Measurements from ENCODE around the gene ZNF181.

The ZNF181 gene

DNA sequence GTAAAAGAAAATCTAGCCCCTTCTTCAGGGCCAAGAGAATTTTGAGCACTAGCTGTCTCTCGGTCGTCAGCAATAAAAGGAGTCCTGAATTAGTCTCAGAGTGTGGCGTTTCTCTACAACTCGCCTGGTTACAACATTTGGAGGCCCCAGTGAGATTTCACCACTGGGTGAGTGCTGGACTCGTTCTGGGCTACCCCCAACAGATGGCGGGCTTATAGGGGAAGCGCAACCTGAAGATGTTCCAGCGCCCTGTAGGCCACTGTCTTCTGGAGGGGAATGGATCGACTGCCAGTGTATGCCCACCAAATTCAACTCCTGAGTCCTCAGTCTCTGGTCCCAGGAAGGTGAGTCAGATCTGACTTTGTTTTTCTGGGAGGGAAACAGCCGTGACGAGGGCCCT, 11.7 kb upstream of the ZNF181 start:
- Histone ChIP-seq H3K4me1 (ENCODE audit: control insufficient read depth, insufficient read depth, low read length) (no peaks in the 10 kb centered on the region), H3K36me3 (ENCODE audit: control insufficient read depth, insufficient read depth, low read length) (no peaks in the 10 kb centered on the region), H3K27me3 (ENCODE audit: control insufficient read depth, insufficient read depth, low read length) (no peaks in the 10 kb centered on the region), H3K9me3 (ENCODE audit: control insufficient read depth, insufficient read depth, low read length) (no peaks in the 10 kb centered on the region), H3K4me3 (ENCODE audit: low read depth, low read length) (no peak overlapping the region), H3K9ac (ENCODE audit: low read depth, low read length) (no peak overlapping the region)

DNA sequence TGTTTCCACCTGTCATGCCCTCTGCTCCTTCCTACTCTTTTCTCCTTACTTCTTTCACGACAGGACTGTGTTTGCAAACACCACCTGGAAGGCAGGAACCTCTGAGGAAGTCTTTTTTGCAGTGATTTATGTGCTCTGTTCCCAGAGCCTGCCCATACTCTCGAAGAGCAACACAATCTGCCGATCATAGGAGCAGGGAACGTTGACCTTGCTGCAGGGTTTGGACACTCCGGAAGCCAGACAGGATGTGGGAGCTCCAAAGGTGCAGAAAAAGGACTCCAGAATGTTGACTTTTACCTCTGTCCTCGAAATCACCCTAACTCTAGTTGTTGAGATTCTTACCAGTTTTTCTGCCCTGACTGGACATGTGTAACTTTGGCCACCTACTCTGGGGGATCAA, 8.6 kb upstream of the ZNF181 start:
- no peak overlapping the region for H3K9ac ChIP-seq (ENCODE audit: low read depth, low read length)
- H3K27me3 ChIP-seq (ENCODE audit: control insufficient read depth, insufficient read depth, low read length) = no peaks in the 10 kb centered on the region
- no peak overlapping the region for H3K4me3 ChIP-seq (ENCODE audit: low read depth, low read length)
- H3K4me1 ChIP-seq (ENCODE audit: control insufficient read depth, insufficient read depth, low read length) = no peaks in the 10 kb centered on the region
- no peaks in the 10 kb centered on the region for H3K36me3 ChIP-seq (ENCODE audit: control insufficient read depth, insufficient read depth, low read length)
- H3K9me3 ChIP-seq (ENCODE audit: control insufficient read depth, insufficient read depth, low read length) = no peaks in the 10 kb centered on the region

DNA sequence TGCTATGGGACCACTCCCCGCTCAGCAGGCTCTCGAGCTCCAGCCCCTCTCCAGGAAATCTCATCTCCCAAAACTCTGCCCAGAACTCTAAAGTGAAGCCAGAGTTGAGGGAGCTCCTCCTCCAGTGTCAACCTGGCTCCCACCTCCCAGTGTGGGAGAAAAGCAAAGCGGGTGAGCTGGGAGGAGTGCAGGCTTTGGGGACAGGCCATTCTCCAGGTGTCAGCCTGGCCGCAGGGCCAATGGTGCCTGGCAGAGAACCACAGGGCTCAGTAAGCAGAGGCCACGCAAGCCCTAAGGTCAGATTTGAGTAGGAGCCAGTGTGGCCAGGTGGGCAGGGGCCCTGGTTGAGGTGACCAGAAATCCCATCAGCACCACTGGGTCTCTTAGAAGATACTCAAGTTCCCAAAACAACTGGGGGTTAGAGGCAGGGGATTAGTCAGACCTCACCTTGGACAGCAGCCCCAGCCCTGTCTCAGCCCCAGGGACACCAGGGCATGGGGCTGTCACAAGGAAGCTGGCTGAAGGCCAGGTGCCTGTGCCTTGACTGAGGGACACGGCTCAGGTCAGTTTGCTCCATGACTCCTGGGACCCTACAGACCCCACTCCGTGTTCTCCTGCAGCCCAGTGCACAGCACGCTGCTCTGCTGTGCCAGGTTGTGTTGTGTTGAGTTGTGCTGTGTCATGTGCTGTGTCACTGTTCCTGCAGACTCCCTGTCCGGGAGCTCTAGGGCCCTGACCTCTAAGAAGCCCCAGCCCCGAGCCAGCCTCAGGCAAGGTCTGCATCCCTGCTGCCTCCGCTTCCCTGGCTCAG, 2.8 kb upstream of the ZNF181 start:
- no peaks in the 10 kb centered on the region for H3K4me1 ChIP-seq (ENCODE audit: control insufficient read depth, insufficient read depth, low read length)
- no peak overlapping the region for H3K9ac ChIP-seq (ENCODE audit: low read depth, low read length)
- H3K27me3 ChIP-seq (ENCODE audit: control insufficient read depth, insufficient read depth, low read length) = no peaks in the 10 kb centered on the region
- no peaks in the 10 kb centered on the region for H3K36me3 ChIP-seq (ENCODE audit: control insufficient read depth, insufficient read depth, low read length)
- no peaks in the 10 kb centered on the region for H3K9me3 ChIP-seq (ENCODE audit: control insufficient read depth, insufficient read depth, low read length)
- no peak overlapping the region for H3K4me3 ChIP-seq (ENCODE audit: low read depth, low read length)

DNA sequence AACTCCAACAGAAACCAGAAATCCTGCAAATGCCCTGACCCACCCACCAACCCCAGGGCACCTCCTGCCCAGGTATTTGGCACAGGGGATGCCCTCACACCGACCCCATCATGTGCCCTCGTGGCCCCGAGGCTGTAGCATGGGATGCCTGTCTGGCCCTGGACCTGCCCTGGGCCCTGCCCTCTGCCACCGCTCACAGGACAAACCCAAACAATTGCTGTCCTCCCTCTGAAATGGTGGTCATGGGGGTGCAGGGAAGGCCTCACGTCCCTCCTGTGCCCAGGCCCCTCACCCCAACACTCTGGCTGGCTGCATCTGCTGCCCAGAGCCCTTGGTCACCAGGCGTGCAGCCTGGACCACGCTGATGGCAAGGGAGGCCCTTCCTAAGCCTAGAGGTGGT, 2.1 kb upstream of the ZNF181 start:
- no peaks in the 10 kb centered on the region for H3K4me1 ChIP-seq (ENCODE audit: control insufficient read depth, insufficient read depth, low read length)
- no peaks in the 10 kb centered on the region for H3K36me3 ChIP-seq (ENCODE audit: control insufficient read depth, insufficient read depth, low read length)
- no peaks in the 10 kb centered on the region for H3K9me3 ChIP-seq (ENCODE audit: control insufficient read depth, insufficient read depth, low read length)
- no peak overlapping the region for H3K9ac ChIP-seq (ENCODE audit: low read depth, low read length)
- H3K27me3 ChIP-seq (ENCODE audit: control insufficient read depth, insufficient read depth, low read length) = no peaks in the 10 kb centered on the region
- no peak overlapping the region for H3K4me3 ChIP-seq (ENCODE audit: low read depth, low read length)

DNA sequence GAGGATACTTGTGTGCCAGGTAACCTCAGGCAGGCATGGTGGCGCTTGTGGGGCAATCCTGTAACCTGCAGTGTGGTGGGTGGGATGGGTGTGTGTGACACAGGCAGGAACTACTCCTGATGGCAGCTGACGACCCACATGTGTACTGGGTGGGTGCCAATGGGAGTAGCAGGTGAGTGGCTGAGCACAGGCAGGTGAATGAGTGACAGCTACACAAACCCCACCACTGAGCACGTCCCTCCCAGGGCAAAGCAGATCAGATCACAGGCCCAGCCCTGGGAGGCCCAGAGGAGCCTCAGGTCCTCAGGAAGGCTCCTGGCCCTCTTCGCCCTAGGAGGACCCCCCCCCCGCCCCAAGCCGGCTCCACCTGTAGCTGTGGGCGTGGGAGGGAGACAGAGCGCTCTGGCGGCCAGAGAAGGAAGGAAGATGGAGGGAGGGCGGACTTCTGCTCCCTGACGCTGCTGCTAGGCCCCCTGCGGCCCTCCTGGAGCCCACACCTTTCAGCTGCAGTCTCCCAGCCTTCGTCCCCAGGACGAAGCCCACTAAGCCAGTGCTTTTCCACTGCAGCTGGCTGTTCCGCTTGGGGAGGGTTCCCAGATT, 1.3 kb upstream of the ZNF181 start:
- H3K36me3 ChIP-seq (ENCODE audit: control insufficient read depth, insufficient read depth, low read length) = no peaks in the 10 kb centered on the region
- no peaks in the 10 kb centered on the region for H3K4me1 ChIP-seq (ENCODE audit: control insufficient read depth, insufficient read depth, low read length)
- H3K27me3 ChIP-seq (ENCODE audit: control insufficient read depth, insufficient read depth, low read length) = no peaks in the 10 kb centered on the region
- H3K9ac ChIP-seq (ENCODE audit: low read depth, low read length) = no peak overlapping the region
- peak overlapping the region; percentile 93 for H3K4me3 ChIP-seq (ENCODE audit: low read depth, low read length)
- H3K9me3 ChIP-seq (ENCODE audit: control insufficient read depth, insufficient read depth, low read length) = no peaks in the 10 kb centered on the region

DNA sequence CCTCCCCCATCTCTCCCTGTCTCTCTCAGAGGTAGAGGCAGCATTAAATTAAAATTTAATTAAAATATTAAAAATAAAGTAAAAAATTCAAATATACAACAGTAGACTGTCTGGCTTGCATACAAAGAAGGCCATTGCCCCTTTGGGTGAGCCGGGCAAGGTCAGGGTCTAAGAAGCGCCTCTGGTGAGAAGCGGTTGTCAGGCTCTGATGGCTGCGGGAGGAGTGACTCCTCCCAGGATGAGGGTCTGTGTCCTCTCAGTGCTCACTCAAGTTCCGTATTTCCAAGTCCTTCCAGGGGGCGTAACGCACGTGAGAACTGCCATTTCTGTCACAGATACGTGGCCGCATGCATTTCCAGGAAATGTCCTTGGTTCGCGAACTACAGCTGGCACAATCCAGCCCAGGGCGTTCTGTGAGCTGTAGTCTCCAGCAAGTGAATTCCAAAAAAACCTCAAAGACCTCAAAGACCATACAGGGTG, 737 bp upstream of the ZNF181 start:
- H3K36me3 ChIP-seq (ENCODE audit: control insufficient read depth, insufficient read depth, low read length) = no peaks in the 10 kb centered on the region
- H3K9me3 ChIP-seq (ENCODE audit: control insufficient read depth, insufficient read depth, low read length) = no peaks in the 10 kb centered on the region
- peak overlapping the region; percentile 93 for H3K4me3 ChIP-seq (ENCODE audit: low read depth, low read length)
- no peaks in the 10 kb centered on the region for H3K4me1 ChIP-seq (ENCODE audit: control insufficient read depth, insufficient read depth, low read length)
- peak overlapping the region; percentile 87 for H3K9ac ChIP-seq (ENCODE audit: low read depth, low read length)
- no peaks in the 10 kb centered on the region for H3K27me3 ChIP-seq (ENCODE audit: control insufficient read depth, insufficient read depth, low read length)

DNA sequence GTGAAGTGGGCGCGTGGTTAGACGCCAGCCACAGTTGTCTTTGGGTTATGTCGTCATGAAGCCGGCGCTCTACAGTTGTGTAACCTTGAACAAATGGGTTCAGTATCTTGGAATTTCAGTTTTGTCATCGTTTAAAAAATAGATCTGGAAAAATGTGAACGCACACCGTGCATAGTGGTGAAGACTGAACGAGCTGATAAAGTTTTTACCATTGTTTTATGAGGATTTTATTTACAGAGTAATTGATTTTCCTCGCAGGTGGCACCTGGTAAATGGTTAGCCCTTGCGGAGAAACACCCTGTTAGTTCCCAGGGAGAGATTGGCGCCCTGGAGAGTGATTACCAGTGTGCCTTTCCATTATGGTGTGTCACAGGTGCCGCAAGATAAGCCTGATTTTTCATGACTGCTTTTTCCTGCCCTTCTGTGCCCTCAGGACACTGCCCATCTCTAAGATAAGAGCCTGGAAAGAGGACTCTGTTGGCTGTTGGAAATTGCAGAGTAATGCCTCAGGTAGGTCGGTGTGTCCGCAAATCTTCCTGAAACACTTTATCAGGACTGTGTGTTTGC, 577 bp downstream of the ZNF181 start:
- Histone ChIP-seq H3K27me3 (ENCODE audit: control insufficient read depth, insufficient read depth, low read length) (no peaks in the 10 kb centered on the region), H3K36me3 (ENCODE audit: control insufficient read depth, insufficient read depth, low read length) (no peaks in the 10 kb centered on the region), H3K4me3 (ENCODE audit: low read depth, low read length) (peak overlapping the region; percentile 93), H3K9me3 (ENCODE audit: control insufficient read depth, insufficient read depth, low read length) (no peaks in the 10 kb centered on the region), H3K9ac (ENCODE audit: low read depth, low read length) (peak overlapping the region; percentile 87), H3K4me1 (ENCODE audit: control insufficient read depth, insufficient read depth, low read length) (no peaks in the 10 kb centered on the region)

DNA sequence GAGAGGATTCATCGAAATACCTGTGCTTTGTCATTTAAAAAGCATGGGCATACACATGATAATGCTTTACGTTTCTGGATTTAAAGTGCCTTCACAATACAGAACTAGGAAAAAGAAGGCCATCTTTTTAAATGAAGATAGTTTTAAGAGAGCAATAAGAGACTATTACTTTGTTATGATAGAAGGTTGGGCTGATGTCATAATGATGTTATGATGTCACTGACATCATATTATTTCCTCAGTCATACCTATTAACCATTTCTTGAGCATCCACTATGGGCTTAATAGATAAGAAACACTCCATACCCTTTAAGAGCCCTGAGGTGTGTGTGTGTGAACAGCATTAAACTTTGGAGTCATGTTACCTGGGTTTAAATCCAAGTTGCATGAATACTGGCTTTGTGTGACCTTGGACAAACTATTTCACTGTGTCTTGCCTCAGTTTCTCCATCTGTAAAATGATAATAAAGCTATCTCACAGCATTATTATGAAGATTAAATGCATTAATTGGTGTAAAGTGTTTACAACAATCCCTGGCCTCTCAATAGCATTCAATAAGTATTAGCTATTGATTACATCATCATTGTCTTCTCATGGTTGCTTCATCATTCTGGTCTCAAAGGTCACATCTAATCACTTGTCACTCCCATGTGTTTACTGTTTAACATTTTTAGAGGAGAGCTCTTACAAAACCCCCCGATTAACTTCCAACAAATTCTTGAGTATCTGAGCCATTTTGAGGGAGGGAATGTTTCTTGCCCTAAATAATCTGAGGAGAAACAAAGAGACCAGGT, 11.1 kb downstream of the ZNF181 start:
- no peaks in the 10 kb centered on the region for H3K36me3 ChIP-seq (ENCODE audit: control insufficient read depth, insufficient read depth, low read length)
- no peak overlapping the region for H3K4me3 ChIP-seq (ENCODE audit: low read depth, low read length)
- no peaks in the 10 kb centered on the region for H3K27me3 ChIP-seq (ENCODE audit: control insufficient read depth, insufficient read depth, low read length)
- no peak overlapping the region for H3K9ac ChIP-seq (ENCODE audit: low read depth, low read length)
- peaks cover 3% of the 10 kb centered on the region for H3K4me1 ChIP-seq (ENCODE audit: control insufficient read depth, insufficient read depth, low read length)
- peaks cover 4% of the 10 kb centered on the region for H3K9me3 ChIP-seq (ENCODE audit: control insufficient read depth, insufficient read depth, low read length)

DNA sequence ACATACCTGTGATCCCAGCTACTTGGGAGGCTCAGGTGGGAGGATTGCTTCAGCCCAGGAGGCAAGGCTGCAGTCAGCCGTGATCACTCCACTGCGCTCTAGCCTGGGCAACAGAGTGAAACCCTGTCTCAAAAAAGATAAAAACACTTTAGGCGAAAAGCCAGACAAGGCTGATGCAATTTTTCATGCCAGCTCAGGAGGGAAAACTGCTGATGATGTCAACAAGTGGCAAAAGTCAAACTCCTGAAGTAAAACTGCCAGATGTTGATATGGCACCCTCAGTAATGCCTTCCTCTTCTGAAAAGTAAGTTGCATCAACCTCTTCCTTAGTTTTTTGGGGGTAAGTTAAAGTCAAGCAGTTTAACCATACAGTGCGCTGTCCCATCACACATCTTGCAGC, 23.4 kb downstream of the ZNF181 start:
- Histone ChIP-seq H3K9ac (ENCODE audit: low read depth, low read length) (no peak overlapping the region), H3K4me3 (ENCODE audit: low read depth, low read length) (no peak overlapping the region), H3K36me3 (ENCODE audit: control insufficient read depth, insufficient read depth, low read length) (no peaks in the 10 kb centered on the region), H3K27me3 (ENCODE audit: control insufficient read depth, insufficient read depth, low read length) (no peaks in the 10 kb centered on the region), H3K4me1 (ENCODE audit: control insufficient read depth, insufficient read depth, low read length) (no peaks in the 10 kb centered on the region), H3K9me3 (ENCODE audit: control insufficient read depth, insufficient read depth, low read length) (peaks cover 32% of the 10 kb centered on the region)

DNA sequence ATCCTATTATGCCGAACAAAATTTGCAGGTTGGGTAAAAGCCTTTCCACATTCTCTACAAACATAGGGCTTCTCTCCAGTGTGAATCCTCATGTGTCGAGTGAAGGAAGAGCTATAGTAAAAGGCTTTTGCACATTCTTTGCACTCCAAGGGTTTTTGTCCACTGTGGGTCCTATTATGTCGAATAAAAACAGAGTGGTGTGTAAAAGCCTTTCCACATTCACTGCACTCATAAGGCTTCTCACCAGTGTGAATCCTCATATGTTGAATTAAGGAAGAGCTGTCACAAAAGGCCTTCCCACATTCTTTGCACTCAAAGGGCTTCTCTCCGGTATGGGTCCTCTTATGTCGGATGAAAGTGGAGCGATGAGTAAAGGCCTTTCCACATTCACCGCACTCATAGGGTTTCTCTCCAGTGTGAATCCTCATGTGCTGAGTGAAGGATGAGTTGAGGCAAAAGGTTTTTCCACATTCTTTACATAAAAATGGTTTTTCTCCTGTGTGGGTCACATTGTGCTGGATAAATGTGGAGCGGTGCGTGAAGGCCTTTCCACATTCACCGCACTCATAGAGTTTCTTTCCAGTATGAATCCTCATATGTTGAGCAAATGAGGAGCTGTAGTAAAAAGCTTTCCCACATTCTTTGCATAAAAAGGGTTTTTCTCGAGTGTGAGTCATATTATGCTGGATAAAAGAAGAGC, 25.3 kb downstream of the ZNF181 start:
- H3K27me3 ChIP-seq (ENCODE audit: control insufficient read depth, insufficient read depth, low read length) = no peaks in the 10 kb centered on the region
- no peak overlapping the region for H3K9ac ChIP-seq (ENCODE audit: low read depth, low read length)
- no peak overlapping the region for H3K4me3 ChIP-seq (ENCODE audit: low read depth, low read length)
- H3K9me3 ChIP-seq (ENCODE audit: control insufficient read depth, insufficient read depth, low read length) = peaks cover 30% of the 10 kb centered on the region
- no peaks in the 10 kb centered on the region for H3K36me3 ChIP-seq (ENCODE audit: control insufficient read depth, insufficient read depth, low read length)
- H3K4me1 ChIP-seq (ENCODE audit: control insufficient read depth, insufficient read depth, low read length) = no peaks in the 10 kb centered on the region

DNA sequence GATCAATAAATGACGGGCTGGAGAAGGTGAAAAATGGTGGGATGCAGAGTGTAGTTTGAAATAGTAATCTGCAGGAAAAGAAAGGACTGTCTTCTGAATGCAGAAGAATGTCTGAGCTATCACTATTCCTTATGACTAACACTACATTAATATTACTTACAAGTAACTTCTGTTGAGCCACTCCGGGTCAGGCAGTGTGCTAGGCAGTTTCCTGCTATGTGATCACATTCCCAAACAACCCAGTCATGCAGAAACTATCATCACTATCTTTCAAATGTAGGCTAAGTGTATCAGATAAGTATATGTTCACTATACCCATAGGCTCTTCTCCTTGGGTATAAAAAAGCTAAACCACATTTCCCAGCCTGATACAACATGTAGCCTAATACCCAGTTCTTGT, 32.3 kb downstream of the ZNF181 start:
- H3K4me3 ChIP-seq (ENCODE audit: low read depth, low read length) = no peak overlapping the region
- peaks cover 3% of the 10 kb centered on the region for H3K36me3 ChIP-seq (ENCODE audit: control insufficient read depth, insufficient read depth, low read length)
- no peaks in the 10 kb centered on the region for H3K4me1 ChIP-seq (ENCODE audit: control insufficient read depth, insufficient read depth, low read length)
- H3K9me3 ChIP-seq (ENCODE audit: control insufficient read depth, insufficient read depth, low read length) = no peaks in the 10 kb centered on the region
- no peaks in the 10 kb centered on the region for H3K27me3 ChIP-seq (ENCODE audit: control insufficient read depth, insufficient read depth, low read length)
- no peak overlapping the region for H3K9ac ChIP-seq (ENCODE audit: low read depth, low read length)

Data from iPS-15b (cell line).